KMS-11 (cell line): ENCODE data around the gene ZNF609.

Experiments used
- H2AFZ ChIP-seq: fragments of 200-600 bp; sonication (generic); 2 replicates; pipeline ENCODE4 v1.6.1; 2016; ENCODE audit warnings: antibody characterized with exemption, mixed run types, low read depth
- H3K27ac ChIP-seq: fragments of 200-600 bp; sonication (generic); 2 replicates; pipeline ENCODE4 v1.6.1; 2016; ENCODE audit warnings: mild to moderate bottlenecking, mixed run types
- H3K27me3 ChIP-seq: fragments of 200-600 bp; sonication (generic); 2 replicates; pipeline ENCODE4 v1.6.1; 2017; ENCODE audit warnings: mild to moderate bottlenecking, low read depth, mixed run types, moderate library complexity; ENCODE audit not compliant: insufficient read depth
- H3K36me3 ChIP-seq: fragments of 200-600 bp; sonication (generic); 2 replicates; pipeline ENCODE4 v1.6.1; 2017; ENCODE audit warnings: mild to moderate bottlenecking, mixed run types; ENCODE audit not compliant: insufficient read depth
- H3K4me1 ChIP-seq: fragments of 200-600 bp; sonication (generic); 2 replicates; pipeline ENCODE4 v1.6.1; 2016; ENCODE audit warnings: mild to moderate bottlenecking, low read depth, mixed run types; ENCODE audit not compliant: poor library complexity, severe bottlenecking
- H3K4me2 ChIP-seq: fragments of 200-600 bp; sonication (generic); 2 replicates; pipeline ENCODE4 v1.7.0; 2016; ENCODE audit warnings: mild to moderate bottlenecking, mixed run types
- H3K4me3 ChIP-seq: fragments of 200-600 bp; sonication (generic); IDR thresholded peaks from 2 replicates; pipeline ENCODE4 v1.6.1; 2017; ENCODE audit warnings: low read depth, low read length, mixed read lengths; ENCODE audit not compliant: insufficient read depth
- H3K79me2 ChIP-seq: fragments of 200-600 bp; sonication (generic); 2 replicates; pipeline ENCODE4 v1.6.1; 2016; ENCODE audit warnings: low read depth, mixed run types; ENCODE audit not compliant: insufficient read depth
- H3K9ac ChIP-seq: fragments of 200-600 bp; sonication (generic); 2 replicates; pipeline ENCODE4 v1.6.1; 2016; ENCODE audit warnings: mild to moderate bottlenecking, mixed run types
- H4K20me1 ChIP-seq: fragments of 200-600 bp; sonication (generic); 2 replicates; pipeline ENCODE4 v1.6.1; 2016; ENCODE audit warnings: mild to moderate bottlenecking, mixed run types; ENCODE audit not compliant: insufficient read depth
- CTCF ChIP-seq: fragments of 200-600 bp; sonication (generic); conservative IDR thresholded peaks from 2 replicates; pipeline ENCODE4 v1.6.1; 2017; ENCODE audit warnings: low read depth, mild to moderate bottlenecking, antibody characterized with exemption, low read length, moderate library complexity, mixed read lengths

Gene ZNF609

GRCh38 chr15:64459066-64459781 lies 1.2 kb upstream of the ZNF609 start:
- no peak overlapping the region; the same call in 1 of the 2 replicates for H2AFZ ChIP-seq
- peak overlapping the region; percentile 68 for H3K4me2 ChIP-seq
- no peaks in the 10 kb centered on the region for H3K36me3 ChIP-seq
- no peaks in the 10 kb centered on the region for H3K27me3 ChIP-seq
- TF ChIP-seq CTCF: no peak
- H3K79me2 ChIP-seq: peaks cover 31% of the 10 kb centered on the region
- H3K4me3 ChIP-seq: no peak overlapping the region
- H3K27ac ChIP-seq: no peak overlapping the region
- H4K20me1 ChIP-seq: no peaks in the 10 kb centered on the region
- peaks cover 53% of the 10 kb centered on the region for H3K4me1 ChIP-seq
- H3K9ac ChIP-seq: no peak overlapping the region

GRCh38 chr15:64460724-64461720 lies 644 bp downstream of the ZNF609 start:
- Histone ChIP-seq H3K4me3 (peak overlapping the region; percentile 41), H3K79me2 (peaks cover 49% of the 10 kb centered on the region), H2AFZ (peak overlapping the region; percentile 7; the same call in 1 of the 2 replicates), H3K4me1 (peaks cover 71% of the 10 kb centered on the region), H3K4me2 (peak overlapping the region; percentile 88), H4K20me1 (no peaks in the 10 kb centered on the region), H3K36me3 (no peaks in the 10 kb centered on the region), H3K9ac (peak overlapping the region; percentile 69; the same call in 1 of the 2 replicates), H3K27ac (peak overlapping the region; percentile 75), H3K27me3 (no peaks in the 10 kb centered on the region)
- TF ChIP-seq CTCF: no peak

- Histone ChIP-seq H3K9ac (peak overlapping the region; percentile 69; the same call in 1 of the 2 replicates), H2AFZ (peak overlapping the region; percentile 7; the same call in 1 of the 2 replicates), H3K79me2 (peaks cover 56% of the 10 kb centered on the region), H3K4me2 (peak overlapping the region; percentile 88), H4K20me1 (no peaks in the 10 kb centered on the region), H3K4me1 (peaks cover 74% of the 10 kb centered on the region), H3K36me3 (no peaks in the 10 kb centered on the region), H3K4me3 (peak overlapping the region; percentile 41), H3K27me3 (no peaks in the 10 kb centered on the region), H3K27ac (peak overlapping the region; percentile 75)
- TF ChIP-seq CTCF: no peak
Observed at GRCh38 chr15:64461721-64462162, 1.4 kb downstream of the ZNF609 start.

GRCh38 chr15:64462492-64462891 lies 2.1 kb downstream of the ZNF609 start:
- H3K4me1 ChIP-seq: peaks cover 74% of the 10 kb centered on the region
- peaks cover 64% of the 10 kb centered on the region for H3K79me2 ChIP-seq
- 0 out of 2 replicates have a peak, but pooled peaks cover 3% of the 10 kb centered on the region for H4K20me1 ChIP-seq
- H3K27ac ChIP-seq: peak overlapping the region; percentile 75
- no peak overlapping the region for H2AFZ ChIP-seq
- no peaks in the 10 kb centered on the region for H3K27me3 ChIP-seq
- peak overlapping the region; percentile 88 for H3K4me2 ChIP-seq
- no peak overlapping the region for H3K4me3 ChIP-seq
- no peak for TF ChIP-seq CTCF
- H3K36me3 ChIP-seq: no peaks in the 10 kb centered on the region
- peak overlapping the region; percentile 69; the same call in 1 of the 2 replicates for H3K9ac ChIP-seq
